HG03571 (cell line): ENCODE results near the gene WASHC3.
A peak's percentile ranks its signal among the peaks of the same experiment; 100 is the strongest.
"Not testable (repeated sequence)": the region's sequence is repeated elsewhere in the genome, so short reads cannot be mapped to it uniquely, and the experiment has no call there.

Experiments
- ATAC-seq: cut with Tn5 transposase; IDR thresholded peaks from one replicate; pipeline ENCODE4 v1.9.1; 2021; ENCODE audit not compliant: unreplicated experiment

WASHC3 gene

DNA sequence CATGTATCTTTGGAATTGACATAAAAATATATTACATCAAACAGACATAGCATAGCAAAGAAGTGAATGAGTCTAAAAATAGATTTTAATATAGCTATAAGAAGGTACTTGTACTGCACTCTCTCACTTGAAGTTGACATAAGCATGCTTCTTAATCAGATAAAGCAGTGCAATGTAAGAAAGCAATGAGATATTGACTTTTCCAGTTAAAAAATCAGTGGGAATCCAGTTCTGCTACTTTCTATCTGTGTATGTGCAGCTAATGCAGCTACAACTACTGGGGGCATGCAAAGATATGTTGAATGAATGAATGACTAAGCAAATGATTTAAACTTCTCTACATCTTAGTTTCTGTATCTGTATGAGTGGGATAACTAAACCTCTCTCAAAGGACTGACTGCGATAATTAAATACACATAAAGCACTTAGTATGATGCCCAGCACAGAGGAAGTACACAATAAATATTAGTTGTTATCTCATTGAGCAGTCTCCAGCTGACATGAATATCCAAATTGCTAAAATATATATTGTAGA is 10.3 kb downstream of the WASHC3 start:
- no peak for ATAC-seq

DNA sequence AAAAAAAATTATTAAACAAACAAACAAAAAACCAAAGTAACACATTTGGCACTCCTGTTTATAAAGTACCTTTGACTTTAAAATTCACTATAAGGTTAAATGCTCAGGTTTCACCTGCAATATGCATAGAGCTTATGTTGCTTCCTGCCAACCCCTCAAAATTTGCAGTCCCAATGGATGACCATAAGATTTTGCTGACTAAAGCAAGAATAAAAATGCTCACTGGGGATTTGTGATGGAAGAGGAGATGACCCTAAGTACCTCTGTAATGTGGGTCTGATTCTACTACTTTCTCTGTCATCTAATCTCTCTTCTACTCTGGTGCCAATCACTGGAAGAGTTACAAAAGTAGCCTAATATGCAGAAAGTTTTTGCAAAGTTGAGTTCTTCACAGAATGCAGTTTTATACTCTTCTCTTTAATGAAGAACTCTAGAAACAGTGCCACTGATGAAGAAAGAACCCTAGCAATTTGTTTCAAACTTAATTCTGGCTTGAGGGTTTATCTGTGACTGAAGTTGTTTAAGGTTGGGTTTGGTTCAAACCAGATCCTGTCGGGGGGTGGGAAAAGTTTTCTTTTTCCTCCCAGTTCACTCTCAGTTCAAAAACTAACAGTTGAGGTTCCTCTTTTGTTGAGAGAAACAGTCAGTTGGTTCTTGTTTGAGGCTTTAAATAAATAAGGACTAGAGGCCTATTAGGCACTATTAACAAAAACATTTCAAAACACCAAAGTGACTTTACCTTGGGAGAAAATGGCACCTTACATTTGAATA is 10.9 kb downstream of the WASHC3 start:
- ATAC-seq: no peak

- ATAC-seq: peak; percentile 64
Measured at GRCh38 chr12:102043928-102044327, 17.9 kb downstream of the WASHC3 start.

DNA sequence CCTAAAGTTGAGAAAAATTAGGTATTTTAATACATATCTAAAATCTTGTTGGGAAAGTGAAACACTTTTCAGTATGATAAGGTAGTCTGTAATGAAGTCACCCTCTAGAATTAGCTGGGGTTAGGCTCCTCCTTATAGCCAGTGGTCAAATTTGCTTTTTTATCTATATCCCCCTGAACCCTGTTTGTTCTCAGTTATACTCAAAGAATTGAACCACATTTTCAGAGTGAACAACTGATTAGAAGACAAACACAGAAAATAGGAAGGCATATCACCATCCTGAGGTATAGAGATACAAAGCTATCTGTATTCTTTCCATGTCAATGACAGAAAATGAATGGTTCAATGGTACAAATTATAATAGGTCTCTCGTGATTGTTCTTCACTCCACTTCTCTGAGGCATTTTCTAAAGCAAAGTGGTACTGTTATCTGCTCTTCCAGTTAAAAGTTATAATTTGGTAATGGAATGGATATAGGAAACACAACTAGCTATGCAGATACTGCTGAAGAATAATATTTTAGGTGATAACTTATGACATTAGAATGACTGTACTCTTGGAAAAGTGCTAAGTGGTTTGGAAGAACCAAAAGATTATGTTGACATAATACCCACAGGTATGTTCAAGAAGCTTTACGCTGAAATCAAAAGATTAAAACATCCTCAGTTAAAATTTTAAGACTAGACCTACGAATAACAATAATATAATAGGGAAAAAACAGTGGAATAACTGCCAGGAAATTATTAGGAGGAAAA is 27.6 kb downstream of the WASHC3 start:
- no peak for ATAC-seq

- no peak for ATAC-seq
Measured at GRCh38 chr12:102031852-102032251, 29.9 kb downstream of the WASHC3 start.

GRCh38 chr12:102029141-102029540 is 32.6 kb downstream of the WASHC3 start:
- no peak for ATAC-seq

DNA sequence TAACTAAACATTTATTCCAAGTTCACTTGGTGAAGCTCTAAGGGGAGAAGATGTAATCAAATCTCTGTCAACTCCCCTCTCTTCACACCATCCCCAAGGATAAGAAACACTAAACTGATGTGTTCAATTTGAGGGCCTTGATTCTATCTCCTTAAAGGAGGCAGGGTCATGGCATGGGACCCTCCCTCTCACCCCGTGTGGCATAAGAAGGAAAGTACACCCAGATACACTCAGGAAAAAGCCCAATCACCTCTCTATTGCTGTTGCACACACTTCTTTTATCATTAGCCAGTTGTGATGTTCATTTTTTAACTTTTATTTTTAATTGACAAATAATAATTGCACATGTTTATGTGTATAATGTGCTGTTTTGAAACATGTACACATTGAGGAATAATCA is 35.1 kb downstream of the WASHC3 start:
- ATAC-seq: no peak

DNA sequence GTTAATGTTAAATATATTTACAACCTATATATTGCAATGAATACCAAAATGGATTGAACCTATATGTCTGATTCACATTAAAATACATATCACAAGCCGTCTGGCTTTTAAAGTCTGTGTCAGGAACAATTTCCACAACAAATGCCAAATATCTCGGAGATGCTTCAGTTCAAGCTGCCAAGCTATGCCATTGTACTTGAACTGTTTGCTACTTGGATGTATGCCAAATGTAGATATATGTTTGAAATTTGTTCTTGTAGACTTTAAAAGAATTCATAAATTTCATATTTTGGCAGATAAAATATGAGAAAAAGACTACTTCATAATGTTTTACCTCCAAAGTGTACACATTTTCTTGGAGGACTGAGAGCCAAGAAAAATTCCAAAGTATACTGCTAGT is 37.0 kb downstream of the WASHC3 start:
- no peak for ATAC-seq

DNA sequence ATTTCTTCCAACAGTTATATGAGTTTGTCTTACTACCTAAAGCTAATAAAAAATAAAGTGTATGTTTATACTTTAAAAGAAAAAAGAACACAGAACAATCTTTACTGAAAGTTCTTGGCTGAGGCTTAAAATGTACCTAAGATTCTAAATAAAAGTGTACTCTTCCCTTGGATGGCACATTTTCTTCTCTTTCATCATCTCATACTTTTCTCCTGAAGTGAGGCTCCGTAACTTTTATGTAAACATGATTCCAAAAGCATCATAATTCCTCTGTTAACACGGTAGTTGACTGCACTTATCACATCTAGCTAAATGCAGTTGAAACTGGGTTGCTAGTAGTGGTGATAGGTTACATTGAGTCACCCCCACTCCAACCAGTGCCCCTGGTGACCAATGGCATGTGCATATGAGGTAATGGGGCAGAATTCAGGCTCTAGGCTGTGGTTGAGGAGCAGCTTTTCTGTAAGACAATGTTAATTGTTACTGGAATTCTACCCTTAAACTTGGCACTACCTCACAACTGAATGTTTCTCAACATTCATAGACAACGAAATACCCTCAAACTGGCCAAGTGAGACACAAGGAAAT is 38.4 kb downstream of the WASHC3 start:
- ATAC-seq: no peak

DNA sequence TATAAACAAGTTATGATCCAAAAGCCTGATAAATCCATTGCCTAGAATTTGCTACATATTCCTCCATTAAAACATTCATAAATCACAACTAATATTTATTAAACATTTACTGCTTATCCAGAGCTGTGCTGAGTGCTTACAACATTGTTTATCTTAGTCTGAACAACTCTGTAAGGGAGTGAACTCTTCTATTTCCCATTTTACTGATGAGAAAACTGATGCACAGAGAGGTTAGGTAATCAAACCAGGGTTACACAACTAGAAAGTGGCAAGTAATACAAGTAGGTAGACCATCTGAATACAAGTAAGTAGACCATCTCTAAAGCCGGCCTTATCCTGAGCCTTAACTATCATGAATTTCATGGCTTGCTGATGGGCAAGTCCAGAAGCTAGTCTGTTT is 39.5 kb downstream of the WASHC3 start:
- no peak for ATAC-seq

- ATAC-seq: no peak
Measured at GRCh38 chr12:102021540-102022246, 40.1 kb downstream of the WASHC3 start.

- ATAC-seq: not testable (repeated sequence)
Measured at GRCh38 chr12:102018607-102019006, 43.2 kb downstream of the WASHC3 start.

DNA sequence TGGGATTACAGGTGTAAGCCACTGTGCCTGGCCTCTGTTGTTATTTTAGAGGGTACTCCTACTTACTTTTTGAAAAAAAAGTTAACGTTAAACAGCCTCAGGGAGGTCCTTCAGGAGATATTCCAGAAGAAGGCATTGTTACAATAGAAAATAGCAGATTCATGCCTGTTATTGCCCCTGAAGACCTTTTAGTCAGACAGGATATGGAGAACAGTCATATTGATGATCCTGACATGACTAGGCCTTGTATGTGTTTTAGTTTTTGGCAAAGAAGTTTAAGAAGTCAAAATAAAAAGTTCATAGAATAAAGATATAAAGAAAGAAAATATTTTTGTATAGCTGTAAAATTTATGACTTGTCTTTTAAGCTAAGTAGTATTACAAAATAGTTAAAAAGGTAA is 45.3 kb downstream of the WASHC3 start:
- ATAC-seq: no peak

DNA sequence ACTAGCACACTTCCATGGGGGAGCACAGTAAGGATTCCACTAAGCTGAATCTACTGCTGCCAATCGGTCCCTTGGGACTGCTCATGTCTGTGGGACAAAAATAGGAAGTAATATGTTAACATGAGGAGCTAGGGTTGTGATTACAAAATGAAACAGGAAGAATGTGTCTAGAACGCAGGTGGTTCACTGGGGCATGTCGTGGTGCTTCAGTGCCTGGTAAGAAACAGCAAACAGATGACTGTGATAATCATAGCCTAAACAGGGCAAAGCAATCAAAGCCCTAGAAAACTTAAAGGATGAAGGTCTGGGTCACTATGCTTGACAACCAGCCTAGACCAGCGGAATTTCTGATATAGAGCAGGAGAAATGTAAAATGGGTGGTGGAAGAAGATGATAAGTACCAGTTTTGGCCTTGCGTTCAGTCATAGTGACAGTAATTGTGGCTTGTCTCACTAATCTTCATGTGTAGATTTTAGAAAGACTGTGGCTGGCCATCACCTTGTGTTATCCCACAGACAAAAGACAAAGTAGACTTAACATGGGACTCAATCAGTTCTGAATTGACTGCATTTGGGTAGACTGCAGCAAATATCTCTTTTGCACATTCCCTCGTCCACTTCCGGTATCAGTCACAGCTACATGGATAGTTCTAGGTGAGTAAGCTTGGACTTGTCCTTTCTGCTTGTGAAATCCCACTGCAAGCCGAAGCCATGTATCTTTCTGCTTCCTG is 51.4 kb downstream of the WASHC3 start:
- ATAC-seq: peak; percentile 93

GRCh38 chr12:102009796-102010195 is 52.0 kb downstream of the WASHC3 start:
- ATAC-seq: peak; percentile 9

- ATAC-seq: no peak
Measured at GRCh38 chr12:102008615-102009126, 53.1 kb downstream of the WASHC3 start.

- no peak for ATAC-seq
Measured at GRCh38 chr12:102005256-102005655, 56.5 kb downstream of the WASHC3 start.

DNA sequence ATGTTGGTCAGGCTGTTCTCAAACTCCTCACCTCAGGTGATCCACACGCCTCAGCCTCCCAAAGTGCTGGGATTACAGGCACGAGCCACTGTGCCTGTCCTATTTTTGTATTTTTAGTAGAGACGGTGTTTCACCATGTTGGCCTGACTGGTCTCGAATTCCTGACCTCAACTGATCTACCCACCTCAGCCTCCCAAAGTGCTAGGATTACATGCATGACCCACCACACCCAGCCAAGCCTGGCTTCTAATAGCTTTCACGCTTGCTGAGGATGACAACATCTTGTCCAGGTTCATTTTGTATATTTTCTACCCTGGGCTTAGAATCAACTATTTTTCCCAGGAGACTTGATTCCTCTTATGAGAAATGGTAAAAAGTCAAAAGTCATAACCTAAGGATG is 64.7 kb downstream of the WASHC3 start:
- no peak for ATAC-seq

DNA sequence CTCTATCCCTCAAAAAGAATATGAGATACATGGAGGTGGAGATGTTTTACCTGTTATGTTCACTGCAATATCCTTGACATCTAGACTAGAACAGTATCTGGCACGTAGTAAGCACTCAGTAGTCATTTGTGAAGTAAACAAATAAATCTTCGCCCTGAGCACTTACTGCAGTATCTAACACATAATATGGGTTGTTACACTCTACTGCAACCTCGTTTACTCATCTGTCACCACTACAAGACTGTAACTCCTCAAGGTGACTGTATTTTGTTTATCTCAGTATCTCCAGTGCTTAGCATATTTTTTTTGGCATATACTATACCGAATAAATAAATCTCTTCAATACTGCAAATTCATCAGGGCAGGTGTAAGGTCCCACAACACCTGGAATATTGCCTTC is 66.1 kb downstream of the WASHC3 start:
- ATAC-seq: no peak

DNA sequence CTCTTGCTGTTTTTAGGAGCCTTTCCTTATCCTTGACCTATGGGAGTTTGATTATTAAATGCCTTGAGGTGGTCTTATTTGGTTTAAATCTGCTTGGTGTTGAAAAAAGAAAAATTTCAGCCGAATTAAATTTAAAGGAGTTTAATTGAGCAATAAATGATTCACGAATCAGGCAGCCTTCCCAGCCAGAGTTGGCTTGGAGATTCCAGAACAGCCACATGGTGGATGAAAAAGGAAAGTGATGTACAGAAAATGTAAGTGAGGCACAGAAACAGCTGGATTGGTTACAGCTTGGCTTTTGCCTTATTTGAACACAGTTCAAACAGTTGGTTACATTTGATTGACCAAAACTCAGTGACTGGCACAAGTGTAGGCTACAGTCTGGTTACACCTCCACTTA is 69.7 kb downstream of the WASHC3 start:
- ATAC-seq: no peak
